ENCODE data around the gene R3HDM2. TPM values are rescaled to one million over a fixed set of nuclear protein-coding genes. Genes with fewer than 3 reads are reported as not detected.
"Not testable (repeated sequence)": the region's sequence is repeated elsewhere in the genome, so short reads cannot be mapped to it uniquely, and the experiment has no call there.

R3HDM2 gene
- total RNA-seq, 1 experiment from 2014 or later = 14.2 TPM

GRCh38 chr12:57384478-57384877 is 46.4 kb downstream of the R3HDM2 start:
- Histone ChIP-seq H3K27me3 (replicated peaks) (no peaks in the 10 kb centered on the region), H3K9me3 (replicated peaks) (no peaks in the 10 kb centered on the region), H3K4me3 (no peak overlapping the region), H3K4me1 (replicated peaks) (peaks cover 20% of the 10 kb centered on the region), H3K27ac (no peak overlapping the region), H3K36me3 (peaks cover 39% of the 10 kb centered on the region)
- peak in 1 of 2 experiments; percentile 72 for DNase-seq (ENCODE audit: low read depth in 1 of 2, low spot score in 2 of 2)

- H3K27ac ChIP-seq = no peak overlapping the region
- peaks cover 45% of the 10 kb centered on the region for H3K36me3 ChIP-seq
- H3K4me3 ChIP-seq = no peak overlapping the region
- no peaks in the 10 kb centered on the region for H3K9me3 ChIP-seq (replicated peaks)
- peaks cover 5% of the 10 kb centered on the region for H3K4me1 ChIP-seq (replicated peaks)
- no peaks in the 10 kb centered on the region for H3K27me3 ChIP-seq (replicated peaks)
- DNase-seq (ENCODE audit: low read depth in 1 of 2, low spot score in 2 of 2) = peak; percentile 91 to 94
Measured at GRCh38 chr12:57381693-57382220, 49.1 kb downstream of the R3HDM2 start.

- no peaks in the 10 kb centered on the region for H3K9me3 ChIP-seq (replicated peaks)
Measured at GRCh38 chr12:57380300-57380699, 50.5 kb downstream of the R3HDM2 start.

GRCh38 chr12:57377103-57377840 is 53.6 kb downstream of the R3HDM2 start:
- DNase-seq (ENCODE audit: low read depth in 1 of 2, low spot score in 2 of 2) = peak; percentile 76 to 77
- peaks cover 47% of the 10 kb centered on the region for H3K36me3 ChIP-seq
- H3K27ac ChIP-seq = no peak overlapping the region
- H3K4me3 ChIP-seq = no peak overlapping the region
- no peaks in the 10 kb centered on the region for H3K27me3 ChIP-seq (replicated peaks)
- no peaks in the 10 kb centered on the region for H3K9me3 ChIP-seq (replicated peaks)
- peaks cover 5% of the 10 kb centered on the region for H3K4me1 ChIP-seq (replicated peaks)

More at GRCh38 chr12:57380300-57380699, 50.5 kb downstream of the R3HDM2 start:
- Histone ChIP-seq H3K27me3 (replicated peaks) (no peaks in the 10 kb centered on the region), H3K4me1 (replicated peaks) (peaks cover 5% of the 10 kb centered on the region), H3K36me3 (peaks cover 44% of the 10 kb centered on the region), H3K27ac (no peak overlapping the region), H3K4me3 (no peak overlapping the region)
- DNase-seq (ENCODE audit: low read depth in 1 of 2, low spot score in 2 of 2) = peak; percentile 65 to 70

- no peak overlapping the region for H3K4me3 ChIP-seq
- DNase-seq (ENCODE audit: low read depth in 1 of 2, low spot score in 2 of 2) = peak; percentile 71 to 88
- H3K4me1 ChIP-seq (replicated peaks) = no peaks in the 10 kb centered on the region
- H3K27ac ChIP-seq = no peak overlapping the region
- no peaks in the 10 kb centered on the region; the same call in 1 of the 2 replicates for H3K27me3 ChIP-seq (replicated peaks)
- peaks cover 3% of the 10 kb centered on the region for H3K9me3 ChIP-seq (replicated peaks)
- H3K36me3 ChIP-seq = peaks cover 56% of the 10 kb centered on the region
Measured at GRCh38 chr12:57372233-57372632, 58.6 kb downstream of the R3HDM2 start.

- Histone ChIP-seq H3K27me3 (replicated peaks) (no peaks in the 10 kb centered on the region; the same call in 1 of the 2 replicates), H3K27ac (no peak overlapping the region), H3K4me1 (replicated peaks) (no peaks in the 10 kb centered on the region), H3K36me3 (peaks cover 56% of the 10 kb centered on the region), H3K9me3 (replicated peaks) (peaks cover 14% of the 10 kb centered on the region), H3K4me3 (no peak overlapping the region)
- DNase-seq (ENCODE audit: low read depth in 1 of 2, low spot score in 2 of 2) = peak; percentile 62 to 70
Measured at GRCh38 chr12:57370696-57371095, 60.1 kb downstream of the R3HDM2 start.

- peak; percentile 66 to 93 for DNase-seq (ENCODE audit: low read depth in 1 of 2, low spot score in 2 of 2)
- Histone ChIP-seq H3K27me3 (replicated peaks) (no peaks in the 10 kb centered on the region; the same call in 1 of the 2 replicates), H3K36me3 (peaks cover 59% of the 10 kb centered on the region), H3K4me1 (replicated peaks) (no peaks in the 10 kb centered on the region), H3K27ac (no peak overlapping the region), H3K4me3 (no peak overlapping the region), H3K9me3 (replicated peaks) (peaks cover 14% of the 10 kb centered on the region)
Measured at GRCh38 chr12:57370072-57370471, 60.8 kb downstream of the R3HDM2 start.

- Histone ChIP-seq H3K4me3 (no peak overlapping the region), H3K9me3 (replicated peaks) (peaks cover 14% of the 10 kb centered on the region), H3K4me1 (replicated peaks) (no peaks in the 10 kb centered on the region)
Measured at GRCh38 chr12:57369202-57369601, 61.6 kb downstream of the R3HDM2 start.

GRCh38 chr12:57368349-57369095 is 62.3 kb downstream of the R3HDM2 start:
- peak; percentile 80 to 88 for DNase-seq (ENCODE audit: low read depth in 1 of 2, low spot score in 2 of 2)
- Histone ChIP-seq H3K9me3 (replicated peaks) (peaks cover 14% of the 10 kb centered on the region), H3K4me3 (no peak overlapping the region), H3K27me3 (replicated peaks) (no peaks in the 10 kb centered on the region; the same call in 1 of the 2 replicates), H3K36me3 (peaks cover 62% of the 10 kb centered on the region), H3K27ac (no peak overlapping the region), H3K4me1 (replicated peaks) (no peaks in the 10 kb centered on the region)

More at GRCh38 chr12:57369202-57369601, 61.6 kb downstream of the R3HDM2 start:
- H3K36me3 ChIP-seq = peaks cover 62% of the 10 kb centered on the region
- H3K27me3 ChIP-seq (replicated peaks) = no peaks in the 10 kb centered on the region; the same call in 1 of the 2 replicates
- no peak overlapping the region for H3K27ac ChIP-seq
- DNase-seq (ENCODE audit: low read depth in 1 of 2, low spot score in 2 of 2) = peak; percentile 55 to 71

- peaks cover 55% of the 10 kb centered on the region for H3K36me3 ChIP-seq
- H3K27me3 ChIP-seq (replicated peaks) = no peaks in the 10 kb centered on the region; the same call in 1 of the 2 replicates
- H3K4me3 ChIP-seq = no peak overlapping the region
- DNase-seq (ENCODE audit: low read depth in 1 of 2, low spot score in 2 of 2) = peak in 1 of 2 experiments; percentile 66
- no peak overlapping the region for H3K27ac ChIP-seq
- peaks cover 14% of the 10 kb centered on the region for H3K9me3 ChIP-seq (replicated peaks)
- H3K4me1 ChIP-seq (replicated peaks) = no peaks in the 10 kb centered on the region
Measured at GRCh38 chr12:57367121-57367520, 63.7 kb downstream of the R3HDM2 start.

GRCh38 chr12:57366315-57366714 is 64.5 kb downstream of the R3HDM2 start:
- DNase-seq (ENCODE audit: low read depth in 1 of 2, low spot score in 2 of 2) = no peak
- Histone ChIP-seq H3K27ac (no peak overlapping the region), H3K27me3 (replicated peaks) (no peaks in the 10 kb centered on the region; the same call in 1 of the 2 replicates), H3K36me3 (peaks cover 49% of the 10 kb centered on the region), H3K4me1 (replicated peaks) (no peaks in the 10 kb centered on the region), H3K4me3 (no peak overlapping the region), H3K9me3 (replicated peaks) (peaks cover 14% of the 10 kb centered on the region)

GRCh38 chr12:57364156-57364555 is 66.7 kb downstream of the R3HDM2 start:
- H3K27ac ChIP-seq; H3K4me3 ChIP-seq; H3K27me3 ChIP-seq (replicated peaks); H3K4me1 ChIP-seq (replicated peaks): not testable (repeated sequence)
- Histone ChIP-seq H3K36me3 (peaks cover 33% of the 10 kb centered on the region), H3K9me3 (replicated peaks) (peaks cover 14% of the 10 kb centered on the region)
- DNase-seq (ENCODE audit: low read depth in 1 of 2, low spot score in 2 of 2) = peak; percentile 69 to 84

- no peaks in the 10 kb centered on the region for H3K27me3 ChIP-seq (replicated peaks)
- no peaks in the 10 kb centered on the region for H3K4me1 ChIP-seq (replicated peaks)
- no peak overlapping the region for H3K4me3 ChIP-seq
- no peak overlapping the region for H3K27ac ChIP-seq
- DNase-seq (ENCODE audit: low read depth in 1 of 2, low spot score in 2 of 2) = no peak
- no peaks in the 10 kb centered on the region; the same call in 1 of the 2 replicates for H3K9me3 ChIP-seq (replicated peaks)
- H3K36me3 ChIP-seq = peaks cover 10% of the 10 kb centered on the region; the same call in 1 of the 2 replicates
Measured at GRCh38 chr12:57360468-57360867, 70.4 kb downstream of the R3HDM2 start.

All from SJSA1 (cell line).